ENCODE results near the gene HELQ. TPM values are rescaled to one million over a fixed set of nuclear protein-coding genes. Genes with fewer than 3 reads are reported as not detected.

Gene HELQ
- total and polyA plus RNA-seq, 7 donors, result 7.4 to 20.9 (median 17.2) TPM

DNA sequence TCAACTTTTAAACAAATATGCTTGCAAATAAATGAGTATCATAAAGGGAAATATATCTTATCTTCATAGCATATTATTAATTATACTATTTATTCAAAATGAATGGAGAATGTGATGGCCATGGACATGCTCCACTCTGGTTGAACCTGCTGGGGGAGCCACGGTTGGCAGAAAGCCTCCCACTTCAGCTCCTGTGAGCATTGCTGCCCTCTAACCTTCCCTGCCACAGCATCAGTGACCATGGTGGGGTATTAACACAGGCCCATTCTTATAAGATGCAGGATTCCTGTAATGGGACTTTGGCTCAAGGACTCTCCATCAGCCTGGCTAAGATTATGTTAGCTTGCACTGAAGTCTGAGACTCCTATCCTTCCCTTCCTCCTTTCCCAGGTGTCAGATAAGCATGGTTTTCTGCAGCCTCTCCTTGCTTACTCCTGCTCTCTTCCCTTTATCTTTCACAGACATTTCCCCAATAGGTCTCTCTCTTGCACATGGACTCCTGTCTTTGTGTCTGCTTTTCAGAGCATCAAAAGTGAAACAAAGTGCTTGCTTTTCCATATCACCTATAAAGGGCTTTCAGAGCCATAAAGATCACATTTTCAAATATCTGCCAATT, 34.2 kb upstream of the HELQ start:
- Histone ChIP-seq H3K9me3 (no peaks in the 10 kb centered on the region), H3K4me3 (no peak overlapping the region), H3K4me1 (peaks cover 3% of the 10 kb centered on the region), H3K27ac (no peak overlapping the region), H3K36me3 (ENCODE audit: insufficient read depth in 1 of 2, low read depth in 1 of 2) (no peaks in the 10 kb centered on the region), H3K27me3 (ENCODE audit: insufficient read depth in 3 of 3, low read length in 2 of 3) (no peaks in the 10 kb centered on the region)
- 38 to 47% (median 38%) methylated on average over 1 of the region's 1 CpG for WGBS, 3 donors
- TF ChIP-seq, protein P1, sequence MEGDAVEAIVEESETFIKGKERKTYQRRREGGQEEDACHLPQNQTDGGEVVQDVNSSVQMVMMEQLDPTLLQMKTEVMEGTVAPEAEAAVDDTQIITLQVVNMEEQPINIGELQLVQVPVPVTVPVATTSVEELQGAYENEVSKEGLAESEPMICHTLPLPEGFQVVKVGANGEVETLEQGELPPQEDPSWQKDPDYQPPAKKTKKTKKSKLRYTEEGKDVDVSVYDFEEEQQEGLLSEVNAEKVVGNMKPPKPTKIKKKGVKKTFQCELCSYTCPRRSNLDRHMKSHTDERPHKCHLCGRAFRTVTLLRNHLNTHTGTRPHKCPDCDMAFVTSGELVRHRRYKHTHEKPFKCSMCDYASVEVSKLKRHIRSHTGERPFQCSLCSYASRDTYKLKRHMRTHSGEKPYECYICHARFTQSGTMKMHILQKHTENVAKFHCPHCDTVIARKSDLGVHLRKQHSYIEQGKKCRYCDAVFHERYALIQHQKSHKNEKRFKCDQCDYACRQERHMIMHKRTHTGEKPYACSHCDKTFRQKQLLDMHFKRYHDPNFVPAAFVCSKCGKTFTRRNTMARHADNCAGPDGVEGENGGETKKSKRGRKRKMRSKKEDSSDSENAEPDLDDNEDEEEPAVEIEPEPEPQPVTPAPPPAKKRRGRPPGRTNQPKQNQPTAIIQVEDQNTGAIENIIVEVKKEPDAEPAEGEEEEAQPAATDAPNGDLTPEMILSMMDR (IDR thresholded peaks at IDR 0.05), result no peak
- intact Hi-C loops (cut with DNase I), result no loop called here
- DNase-seq (no peak), ATAC-seq (no peak)

DNA sequence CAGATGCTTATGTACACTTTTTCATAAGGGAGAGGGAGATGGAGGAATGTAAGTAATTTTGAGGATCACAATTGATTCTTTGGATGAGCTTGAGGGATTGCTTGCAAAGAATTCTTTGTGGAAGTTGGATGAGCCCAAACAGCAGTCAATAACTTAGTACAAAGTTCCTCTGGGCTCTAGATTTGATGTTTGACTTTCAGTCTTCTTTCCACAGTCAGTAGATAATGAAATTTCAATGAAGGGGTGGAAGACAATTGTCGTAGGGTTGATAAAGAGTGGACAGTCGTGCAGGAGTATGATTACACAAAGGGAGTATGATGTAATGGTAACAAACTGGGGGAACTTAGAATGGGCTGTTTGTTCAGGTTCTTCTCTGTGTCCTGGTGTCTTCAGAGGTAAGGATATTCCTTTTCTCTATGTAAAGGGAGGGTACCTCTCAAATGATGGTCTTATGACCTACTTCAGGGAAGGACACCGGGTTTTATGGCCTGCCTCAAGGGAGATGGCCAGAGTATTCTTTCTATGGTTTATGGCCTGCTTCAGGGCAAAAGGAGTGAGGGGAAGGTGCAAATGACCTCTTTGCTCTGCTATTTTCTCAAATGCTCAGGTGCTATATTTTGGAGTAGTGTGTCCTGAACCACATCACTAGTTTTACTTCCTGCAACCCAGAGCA, 31.0 kb upstream of the HELQ start:
- Histone ChIP-seq H3K9me3 (no peaks in the 10 kb centered on the region), H3K4me1 (peaks cover 8% of the 10 kb centered on the region), H3K36me3 (ENCODE audit: insufficient read depth in 1 of 2, low read depth in 1 of 2) (peaks cover 0 to 7% of the 10 kb centered on the region in 2 donors), H3K27ac (no peak overlapping the region), H3K27me3 (ENCODE audit: insufficient read depth in 3 of 3, low read length in 2 of 3) (no peaks in the 10 kb centered on the region), H3K4me3 (no peak overlapping the region)
- DNase-seq, result no peak
- ATAC-seq, result no peak
- 81 to 89% (median 83%) methylated on average over 3 of the region's 3 CpGs for WGBS, 3 donors
- TF ChIP-seq, protein P1 (IDR thresholded peaks at IDR 0.05), result no peak
- intact Hi-C loops (cut with DNase I), result no loop called here

DNA sequence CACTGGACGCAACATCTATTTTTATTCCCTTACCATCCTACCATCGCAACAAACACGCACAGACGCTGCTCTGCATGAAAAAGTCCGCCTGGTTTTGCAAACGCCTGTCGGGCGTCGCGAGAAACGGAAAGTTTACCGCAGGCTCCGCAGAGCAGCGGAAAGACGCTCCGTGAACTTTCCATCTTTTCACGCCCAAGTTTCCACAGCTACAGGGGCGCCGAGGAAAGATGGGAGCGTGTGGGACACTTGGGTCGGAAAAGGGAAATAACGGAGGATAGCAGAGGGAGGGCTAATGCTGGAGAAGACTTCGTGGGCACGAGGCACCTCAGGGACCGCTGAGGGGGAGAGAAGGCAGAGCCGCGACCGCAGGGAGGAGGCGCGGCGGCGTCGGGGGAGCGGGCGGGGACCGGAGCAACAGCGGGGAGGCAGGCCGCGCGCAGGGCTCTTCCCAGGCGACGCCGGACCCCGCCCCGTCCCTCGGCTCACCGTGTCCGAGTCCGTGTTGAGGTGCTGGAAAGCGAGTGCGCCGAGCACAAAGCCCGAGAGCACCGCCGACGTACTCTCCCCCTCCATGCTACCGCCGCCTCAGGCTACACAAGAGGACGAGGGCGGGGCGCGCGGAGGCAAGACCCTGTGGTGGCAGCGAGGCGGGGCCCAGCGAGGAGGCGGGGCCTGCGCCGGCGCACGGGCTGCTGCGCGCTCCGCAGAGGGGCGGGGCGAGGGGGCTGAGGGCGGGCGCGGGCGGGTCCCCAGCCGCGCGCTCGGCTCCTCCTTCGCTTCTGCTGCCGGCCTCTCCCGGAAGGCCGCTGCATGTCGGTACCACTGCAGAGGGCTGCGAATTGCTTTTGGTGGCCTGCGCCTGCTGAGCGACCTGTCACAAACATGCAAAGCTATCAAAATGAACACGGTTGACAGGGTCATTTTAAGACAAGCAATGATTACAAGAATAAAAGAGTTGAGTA, 29.2 kb upstream of the HELQ start, which contains the start of gene ABRAXAS1:
Gene ABRAXAS1 (minus strand): TSS at position 601 of the 962 bp plus-strand sequence. CDS start 28 bp downstream, at position 573.
- 0% methylated on average over 53 to 93 of the region's 93 CpGs for WGBS, 3 donors
- Histone ChIP-seq H3K4me3 (peak within 1 kb of the TSS; percentile 86), H3K36me3 (ENCODE audit: insufficient read depth in 1 of 2, low read depth in 1 of 2) (peaks cover 0 to 23% of the 10 kb centered on the region in 2 donors), H3K4me1 (peaks cover 13% of the 10 kb centered on the region), H3K9me3 (no peaks in the 10 kb centered on the region), H3K27me3 (ENCODE audit: insufficient read depth in 3 of 3, low read length in 2 of 3) (no peaks in the 10 kb centered on the region), H3K27ac (peak within 1 kb of the TSS; percentile 96)
- intact Hi-C loops (cut with DNase I), result no loop called here
- ATAC-seq, result peak; percentile 98 to 99 (median 99)
- TF ChIP-seq, protein P1 (IDR thresholded peaks at IDR 0.05), result no peak
- DNase-seq, result peak; percentile 95 to 96

DNA sequence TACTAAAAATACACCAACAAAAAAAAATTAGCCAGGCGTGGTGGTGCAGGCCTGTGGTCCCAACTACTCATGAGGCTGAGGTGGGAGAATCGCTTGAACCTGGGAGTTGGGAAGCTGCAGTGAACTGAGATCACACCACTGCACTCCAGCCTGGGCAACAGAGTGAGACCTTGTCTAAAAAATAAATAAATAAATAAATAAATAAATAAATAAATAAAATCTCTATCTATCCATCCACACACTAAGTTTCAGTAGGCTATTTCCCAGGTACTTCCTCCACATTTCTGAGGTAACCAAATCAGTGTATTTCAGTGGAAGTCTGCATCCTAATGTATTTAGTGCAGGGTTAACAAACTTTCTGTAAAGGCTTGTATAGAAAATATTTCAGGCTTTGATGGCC, 18.3 kb upstream of the HELQ start:
- ATAC-seq (no peak), DNase-seq (no peak)
- TF ChIP-seq, protein P1 (IDR thresholded peaks at IDR 0.05), result no peak
- no peaks in the 10 kb centered on the region for H3K9me3 ChIP-seq
- WGBS, 3 donors, result 91 to 94% (median 91%) methylated on average over 2 of the region's 2 CpGs
- no peaks in the 10 kb centered on the region for H3K4me1 ChIP-seq
- H3K36me3 ChIP-seq (ENCODE audit: insufficient read depth in 1 of 2, low read depth in 1 of 2), result peaks cover 0 to 71% of the 10 kb centered on the region in 2 donors
- no peak overlapping the region for H3K27ac ChIP-seq
- intact Hi-C loops (cut with DNase I), result no loop called here
- no peak overlapping the region for H3K4me3 ChIP-seq
- no peaks in the 10 kb centered on the region for H3K27me3 ChIP-seq (ENCODE audit: insufficient read depth in 3 of 3, low read length in 2 of 3)
